COLO668 (cell line): ENCODE data around the gene TWNK.

Source experiments
- DNase-seq: peaks from one replicate; lab custom pipeline; 2025; ENCODE audit not compliant: unreplicated experiment; lab: John Stamatoyannopoulos, UW

Gene TWNK

DNA sequence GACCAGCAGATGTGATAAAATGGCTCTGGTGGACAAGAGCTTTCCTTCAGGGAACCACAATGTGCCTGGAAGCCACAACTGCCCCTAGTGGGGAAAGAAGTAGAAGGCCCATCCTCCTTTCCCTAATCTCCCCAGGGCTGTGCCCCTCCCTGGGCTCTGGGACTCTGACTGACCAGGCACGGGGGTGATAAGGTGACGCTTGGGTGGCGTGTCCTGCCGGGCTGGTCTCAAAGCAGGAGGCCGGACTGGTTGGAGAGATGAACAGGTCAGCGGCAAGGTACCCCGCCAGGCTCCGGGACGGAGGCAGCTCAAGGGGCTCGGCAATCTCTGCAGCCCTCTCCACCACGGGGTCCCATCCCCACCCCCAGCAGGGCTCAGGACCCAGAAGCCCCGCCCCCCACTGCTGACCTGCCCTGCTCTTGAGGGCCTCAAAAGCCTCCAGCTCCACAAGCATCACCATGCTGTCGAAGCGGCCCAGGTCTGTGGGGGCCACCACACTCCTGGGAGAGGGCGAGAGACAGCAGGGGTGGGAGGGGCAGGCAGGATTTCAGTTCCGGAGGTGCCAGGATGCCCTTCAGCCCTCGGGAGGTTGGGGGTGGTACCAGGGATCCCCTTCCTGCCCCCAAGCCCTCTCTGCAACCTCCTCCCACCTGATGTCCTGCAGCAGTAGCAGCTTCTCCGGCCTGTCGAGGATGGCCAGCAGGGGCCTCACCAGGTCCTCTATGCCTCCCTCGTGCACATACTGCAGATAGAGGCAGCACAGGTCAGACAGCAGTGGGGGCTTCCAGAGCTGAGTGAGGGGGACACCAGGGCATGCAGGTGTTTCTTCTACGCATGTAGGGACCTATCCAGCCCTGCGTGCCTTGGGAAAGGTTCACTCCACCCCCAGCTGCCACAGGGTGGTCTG is 24.4 kb downstream of the TWNK start:
- DNase-seq, result no peak

DNA sequence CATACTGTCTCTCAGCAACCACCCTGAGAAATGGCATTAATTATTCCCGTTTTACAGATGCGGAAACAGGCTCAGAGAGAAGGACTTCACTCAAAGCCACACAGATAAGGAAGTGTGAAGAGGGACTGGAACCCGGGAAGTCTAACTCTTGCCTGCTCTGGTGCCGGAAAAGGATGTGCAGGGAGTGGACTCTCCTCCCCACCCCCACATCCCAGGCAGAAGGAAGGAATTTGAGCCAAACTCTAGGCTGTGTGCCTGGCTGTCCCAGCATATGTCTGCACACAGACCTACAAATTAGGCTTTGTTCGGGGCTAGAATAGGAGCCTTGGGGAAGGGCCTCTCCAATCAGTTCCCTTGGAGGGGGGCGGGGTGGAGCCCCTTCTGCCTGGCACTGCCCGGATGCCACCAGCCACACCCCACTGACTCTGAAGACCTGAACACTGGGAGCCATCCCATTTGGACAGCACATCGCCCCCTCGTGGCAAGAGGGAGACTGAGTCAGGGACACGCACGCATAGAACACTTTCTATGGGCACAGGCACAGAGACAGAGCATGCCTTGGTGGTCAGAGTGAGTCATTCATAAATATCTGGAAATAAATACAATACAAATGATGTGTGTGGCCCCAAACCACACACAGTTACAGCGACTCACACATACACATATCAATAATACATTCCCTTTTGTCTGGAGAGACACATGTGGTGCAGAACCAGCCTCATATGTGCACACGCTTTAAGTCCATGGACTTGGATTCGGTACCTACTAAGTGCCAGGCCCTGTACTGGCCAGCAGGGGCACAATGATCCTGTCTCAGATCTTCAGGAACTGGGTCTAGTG is 25.4 kb downstream of the TWNK start:
- DNase-seq, result peak; percentile 76

DNA sequence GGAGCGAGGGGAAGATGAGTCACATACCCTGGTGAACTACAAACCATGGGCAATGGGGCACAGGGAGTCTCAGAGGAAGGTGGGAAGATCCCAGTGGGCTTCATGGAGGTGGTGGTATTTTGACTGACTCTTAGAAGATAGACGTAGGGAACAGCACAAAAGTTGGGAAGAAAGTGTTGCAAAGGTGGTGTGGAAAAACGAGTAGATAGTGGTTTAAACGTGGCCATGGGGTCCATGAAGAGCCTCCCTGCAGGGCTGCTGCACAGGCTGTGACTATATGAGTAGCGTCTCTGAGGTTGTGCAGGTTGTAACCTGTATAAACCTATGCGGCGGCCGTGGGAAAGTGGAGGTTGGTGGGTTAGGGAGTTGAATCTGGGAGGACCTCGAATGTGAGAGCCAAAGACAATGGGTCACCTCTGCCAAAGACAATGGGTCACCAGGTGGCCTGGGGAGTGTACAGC is 26.1 kb downstream of the TWNK start:
- DNase-seq, result no peak

DNA sequence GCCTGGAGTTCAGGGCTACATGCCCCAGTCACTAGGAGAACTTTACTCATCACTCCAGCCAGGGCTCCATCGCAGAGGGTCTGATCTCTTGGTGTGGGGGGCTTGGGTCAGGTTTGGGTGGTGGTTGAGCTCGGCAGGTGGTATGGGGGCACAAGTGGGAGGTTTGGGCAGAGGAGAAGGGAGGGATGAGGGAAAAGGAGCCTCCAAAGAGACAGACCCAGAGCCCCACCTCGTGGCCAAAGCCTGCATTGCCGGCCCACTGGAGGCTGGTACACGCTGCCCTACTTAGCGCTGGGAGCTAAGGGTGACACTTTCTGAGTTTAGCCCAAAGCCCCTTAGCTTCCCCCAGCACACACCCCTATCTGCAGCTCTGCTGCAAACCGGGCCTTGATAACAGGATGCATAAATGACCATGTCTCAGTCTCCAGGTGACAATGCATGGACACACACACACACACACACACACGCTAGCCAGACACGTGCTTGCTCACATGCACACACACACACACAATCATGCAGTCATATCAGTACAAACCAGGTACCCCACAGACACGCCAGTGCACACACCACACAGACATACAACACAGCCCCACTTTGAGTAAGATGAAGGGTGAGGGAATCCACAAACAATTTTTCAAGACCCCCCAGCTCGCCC is 27.0 kb downstream of the TWNK start:
- DNase-seq, result peak; percentile 58

DNA sequence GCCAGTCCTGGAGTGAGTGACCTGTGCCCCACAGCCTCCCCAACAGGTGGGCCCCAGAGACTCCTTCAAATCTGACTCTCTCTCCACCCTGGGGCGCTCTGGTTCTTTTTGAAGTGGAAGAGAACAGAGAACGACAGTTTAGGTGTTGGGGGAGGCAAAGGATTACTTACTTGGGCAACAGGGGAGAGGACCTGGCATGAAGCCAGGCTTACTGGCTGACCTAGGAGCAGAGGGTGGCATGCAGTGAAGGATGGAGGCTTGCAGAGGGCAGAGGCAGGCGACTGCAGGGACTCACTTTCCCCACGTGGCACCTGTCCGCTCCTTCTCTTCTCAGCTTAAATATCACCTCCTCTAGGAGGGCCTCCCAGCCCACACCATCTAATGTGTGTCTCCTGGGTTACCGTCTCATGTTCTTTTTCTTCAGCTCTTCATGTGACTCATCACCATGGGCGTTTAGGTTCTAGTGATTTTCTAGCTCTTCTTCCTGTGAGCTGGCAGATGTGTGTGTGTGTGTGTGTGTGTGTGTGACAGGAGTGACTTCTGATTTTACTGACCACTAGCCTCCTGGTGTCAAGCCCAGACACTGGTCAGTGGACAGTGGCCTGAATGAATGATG is 27.7 kb downstream of the TWNK start:
- DNase-seq, result no peak

DNA sequence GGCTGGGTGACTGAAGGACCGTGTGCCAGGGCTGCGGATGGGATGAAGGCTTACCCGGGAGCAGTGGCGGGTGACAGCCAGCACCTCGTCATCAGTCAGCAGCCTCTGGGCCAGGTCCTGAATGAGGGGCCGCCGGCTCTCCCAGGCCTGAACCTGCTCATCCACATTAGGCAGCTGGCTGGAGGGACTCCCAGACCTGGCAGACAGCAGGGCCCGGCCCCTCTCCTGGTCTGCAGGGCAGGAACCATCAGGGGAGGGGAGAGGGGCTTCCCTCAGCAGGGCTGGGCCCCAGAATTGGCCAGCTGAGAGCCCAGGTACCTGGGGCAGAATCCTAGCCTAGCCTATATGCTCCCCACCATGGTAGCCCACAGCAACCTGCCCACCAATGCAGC is 28.2 kb downstream of the TWNK start:
- no peak for DNase-seq

DNA sequence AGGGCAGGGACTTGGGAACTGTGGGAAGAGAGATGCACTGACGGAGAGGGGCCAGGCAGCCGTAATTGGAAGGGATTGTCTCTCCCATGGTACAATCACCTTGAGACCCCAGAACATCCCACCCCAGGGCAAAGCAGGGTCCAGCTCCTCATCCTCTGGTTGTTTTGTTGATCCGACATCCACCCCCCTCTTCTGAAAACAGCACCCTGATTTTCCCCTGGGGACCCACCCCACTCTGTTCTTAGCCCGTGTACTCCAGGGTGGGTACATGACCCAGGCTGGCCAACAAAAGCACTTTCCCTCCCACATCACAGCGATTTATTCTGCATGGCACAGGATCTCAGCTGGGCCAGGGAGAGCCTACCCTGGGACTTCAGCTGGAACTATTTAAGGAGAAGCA is 29.5 kb downstream of the TWNK start:
- DNase-seq, result no peak

DNA sequence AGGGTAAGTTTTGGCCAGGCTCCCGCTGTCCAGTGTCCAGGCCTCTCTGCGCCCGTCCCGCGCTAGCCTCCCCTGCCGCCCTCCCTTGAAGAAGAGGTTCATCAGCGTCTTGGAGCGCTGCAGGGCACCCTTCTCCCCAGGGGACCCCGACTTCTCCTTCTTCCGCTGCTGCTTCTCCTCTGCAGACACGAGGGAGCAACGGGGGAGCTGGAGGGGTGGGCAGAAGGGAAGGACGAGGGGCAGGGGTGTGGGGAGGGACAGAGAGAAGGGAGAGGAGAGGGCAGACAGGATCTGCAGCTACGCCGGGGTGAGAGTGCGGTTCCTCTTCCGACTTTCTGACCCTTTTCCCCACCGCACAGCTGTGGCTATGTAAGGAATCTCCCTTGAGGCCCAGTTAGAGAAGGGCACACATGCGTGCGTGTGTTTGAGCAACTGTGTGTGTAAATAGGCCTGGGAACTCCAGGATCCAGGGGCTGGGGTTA is 30.8 kb downstream of the TWNK start:
- no peak for DNase-seq

DNA sequence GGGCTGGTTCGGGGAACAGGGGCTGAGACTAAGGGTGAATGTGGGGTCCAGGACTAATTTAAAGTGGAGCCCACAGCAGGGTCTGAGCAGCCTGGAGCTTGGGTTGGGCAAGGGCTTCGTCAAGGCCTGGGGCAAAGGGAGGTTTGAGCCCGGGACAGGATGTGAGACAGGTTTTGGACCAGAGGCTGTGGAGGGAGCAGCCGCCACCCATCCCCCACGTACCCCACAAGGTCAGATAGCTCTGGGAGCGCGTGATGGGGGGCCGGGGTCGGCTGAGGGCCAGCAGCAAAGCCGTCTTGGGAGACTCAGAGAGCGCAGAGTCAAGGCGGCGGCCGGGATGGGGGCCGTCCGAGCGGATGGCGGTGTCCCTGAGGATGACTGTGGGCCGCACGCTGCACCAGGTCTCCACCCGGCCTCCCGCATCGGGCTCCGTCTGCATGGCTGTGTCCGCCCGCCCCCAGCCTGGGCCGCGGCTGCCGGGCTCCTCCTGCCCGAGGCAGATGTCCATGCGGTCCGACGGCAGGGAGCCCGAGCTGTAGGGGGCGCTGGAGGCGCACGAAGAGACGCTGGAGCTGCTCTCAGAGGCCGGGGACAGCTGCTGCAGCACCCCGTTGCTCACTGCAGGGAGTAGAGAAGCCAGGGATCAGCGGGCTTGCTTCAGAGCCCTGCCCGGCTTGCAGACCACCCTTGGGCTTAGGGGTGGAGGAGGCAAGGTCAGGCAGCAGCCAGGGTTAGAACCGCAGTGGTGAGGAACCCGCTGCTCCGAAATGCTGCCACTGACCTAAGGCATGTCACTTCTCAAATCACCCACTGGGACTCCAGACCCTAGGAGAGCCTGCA is 31.5 kb downstream of the TWNK start:
- DNase-seq, result peak; percentile 76

DNA sequence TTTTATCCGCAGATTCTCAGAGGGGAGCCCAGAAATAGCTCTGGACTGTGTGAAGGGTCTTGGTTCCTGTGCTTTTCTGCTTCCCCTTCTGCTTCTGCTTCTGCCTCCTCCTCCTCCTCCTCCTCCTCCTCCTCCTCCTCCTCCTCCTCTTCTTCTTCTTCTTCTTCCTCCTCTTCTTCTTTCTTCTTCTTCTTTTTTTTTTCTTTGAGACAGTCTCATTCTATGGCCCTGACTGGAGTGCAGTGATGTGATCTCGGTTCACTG is 32.0 kb downstream of the TWNK start:
- no peak for DNase-seq

DNA sequence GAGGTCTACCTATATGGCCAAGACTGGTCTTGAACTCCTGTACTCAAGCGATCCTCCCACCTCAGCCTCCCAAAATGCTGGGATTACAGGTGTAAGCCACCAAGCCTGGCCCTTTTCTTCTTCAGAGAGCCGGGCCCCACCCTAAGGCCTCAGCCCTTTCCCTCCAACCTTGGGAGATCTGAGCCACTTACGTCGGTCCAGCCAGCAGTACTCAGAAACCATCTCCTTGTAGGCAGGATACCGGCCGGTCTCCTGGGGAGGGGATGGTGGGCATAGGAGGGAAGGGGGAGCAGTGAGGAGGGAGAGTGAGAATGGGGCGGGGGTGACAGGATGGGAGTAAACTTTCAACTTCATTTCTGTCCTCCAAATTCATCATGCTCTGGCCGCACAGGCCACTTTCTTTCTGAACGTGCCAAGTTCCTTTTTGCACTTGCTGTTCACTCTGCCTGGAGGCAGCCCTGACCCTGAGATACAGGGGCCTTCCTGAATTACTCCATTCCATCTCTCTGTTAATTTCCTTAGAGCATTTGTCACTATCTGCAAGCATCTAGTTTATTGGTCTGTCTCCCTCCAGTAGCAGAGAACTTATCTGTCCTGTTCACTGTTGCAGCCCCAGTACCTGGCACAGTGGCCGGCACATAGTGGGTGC is 33.2 kb downstream of the TWNK start:
- no peak for DNase-seq

DNA sequence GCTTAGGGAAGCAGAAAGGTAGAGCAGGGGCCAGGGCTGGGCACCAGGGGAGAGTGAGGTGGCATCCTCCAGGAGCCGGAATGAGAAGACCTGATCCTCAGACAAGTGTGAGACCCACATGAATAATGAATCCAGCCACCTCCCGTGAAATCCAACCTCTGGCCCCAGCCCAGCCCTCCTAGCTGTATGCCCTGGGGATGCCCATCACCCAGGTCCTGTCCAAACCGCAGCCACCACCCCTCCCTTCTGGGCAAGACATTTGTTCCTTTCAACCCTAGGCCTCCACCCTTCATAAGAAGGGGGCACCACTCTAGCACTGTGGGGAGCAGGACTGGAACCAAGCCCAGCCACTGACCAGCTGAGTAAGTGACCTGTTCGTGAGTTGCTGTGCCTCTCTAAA is 33.9 kb downstream of the TWNK start:
- no peak for DNase-seq

DNA sequence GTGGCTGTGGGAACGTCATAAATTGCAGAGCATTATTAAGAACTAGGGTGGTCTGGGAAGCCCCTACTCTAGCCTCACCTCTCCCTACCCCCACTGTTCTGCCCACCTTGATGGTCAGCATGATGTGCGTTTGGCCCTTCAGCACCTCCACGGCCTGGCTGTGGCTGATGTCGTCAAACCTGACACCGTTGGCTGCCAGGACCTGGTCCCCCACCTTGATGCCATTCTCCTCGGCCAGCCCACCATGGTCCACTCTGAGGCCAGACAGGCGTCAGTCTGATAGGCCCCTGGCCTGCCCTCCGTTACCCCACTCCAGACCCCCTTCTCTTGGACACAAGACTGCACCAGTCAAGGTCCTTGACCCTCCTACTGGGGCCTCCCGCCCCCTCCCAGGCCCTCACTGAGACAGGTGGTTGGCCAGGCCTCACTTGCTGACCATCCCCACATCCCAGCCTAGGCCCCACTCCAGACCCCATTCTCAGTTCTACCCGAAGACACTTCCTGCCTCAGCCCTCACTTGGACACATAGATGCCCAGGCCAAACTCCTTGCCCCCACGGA is 34.4 kb downstream of the TWNK start:
- no peak for DNase-seq

DNA sequence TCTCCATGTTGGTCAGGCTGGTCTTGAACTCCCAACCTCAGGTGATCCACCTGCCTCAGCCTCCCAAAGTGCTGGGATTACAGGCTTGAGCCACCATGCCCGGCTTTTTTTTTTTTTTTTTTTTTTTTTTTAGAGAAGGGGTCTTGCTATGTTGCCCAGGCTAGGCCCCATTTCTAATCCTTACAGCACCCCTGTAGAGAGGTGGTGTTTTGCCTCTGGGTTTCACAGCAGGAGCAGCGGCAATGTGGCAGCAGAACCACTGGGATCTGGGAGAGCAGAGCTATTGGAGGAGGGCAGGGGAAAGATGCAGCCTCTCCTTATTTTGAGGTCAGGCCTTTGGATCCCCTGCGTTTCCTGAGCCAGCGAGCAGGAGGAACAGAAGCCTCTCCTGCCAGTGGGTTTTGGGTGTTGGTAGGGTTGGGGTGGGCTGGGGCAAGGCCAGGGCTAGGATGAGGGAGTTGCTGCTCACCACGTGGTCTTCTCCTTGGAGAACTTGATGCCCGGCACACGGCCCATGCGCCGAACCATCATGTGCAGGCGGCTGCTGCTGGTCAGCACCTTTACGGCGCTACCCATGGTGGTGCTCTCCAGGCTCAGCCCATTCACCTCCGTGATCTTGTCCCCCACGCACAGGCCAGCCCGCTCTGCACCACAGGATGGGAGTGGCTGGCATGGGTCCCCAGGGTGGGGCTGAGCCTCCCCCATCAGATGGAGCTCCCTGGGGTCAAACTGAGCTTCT is 35.8 kb downstream of the TWNK start:
- DNase-seq, result no peak

DNA sequence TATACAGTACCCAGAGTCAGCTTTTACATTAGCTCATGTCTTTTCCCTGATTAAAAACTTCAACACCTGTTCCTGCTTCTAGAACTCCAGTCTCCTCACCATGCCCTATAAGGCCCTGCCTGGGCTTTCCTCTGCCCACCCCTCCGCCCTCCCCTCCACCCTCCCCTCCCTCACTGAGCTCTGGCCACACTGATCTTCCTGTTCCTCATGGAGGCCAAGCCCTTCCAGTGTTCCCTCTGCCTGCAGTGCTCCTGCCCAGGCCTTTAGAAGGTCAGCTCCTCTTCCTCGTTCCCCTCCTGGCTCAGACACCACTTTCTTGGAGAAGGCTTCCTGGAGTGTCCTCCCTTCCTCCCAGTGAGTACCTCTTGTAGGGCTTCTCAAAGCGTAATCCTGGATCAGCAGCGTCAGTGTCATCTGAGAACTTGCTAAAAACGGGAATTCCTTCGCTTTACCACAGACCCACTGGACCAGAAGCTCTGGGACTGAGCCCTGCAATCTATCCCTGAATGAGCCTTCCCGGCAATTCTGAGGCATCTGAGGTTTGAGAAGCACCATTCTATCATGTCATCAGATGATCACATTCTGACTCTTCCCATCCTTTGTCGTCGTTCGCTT is 39.9 kb downstream of the TWNK start:
- DNase-seq, result no peak

DNA sequence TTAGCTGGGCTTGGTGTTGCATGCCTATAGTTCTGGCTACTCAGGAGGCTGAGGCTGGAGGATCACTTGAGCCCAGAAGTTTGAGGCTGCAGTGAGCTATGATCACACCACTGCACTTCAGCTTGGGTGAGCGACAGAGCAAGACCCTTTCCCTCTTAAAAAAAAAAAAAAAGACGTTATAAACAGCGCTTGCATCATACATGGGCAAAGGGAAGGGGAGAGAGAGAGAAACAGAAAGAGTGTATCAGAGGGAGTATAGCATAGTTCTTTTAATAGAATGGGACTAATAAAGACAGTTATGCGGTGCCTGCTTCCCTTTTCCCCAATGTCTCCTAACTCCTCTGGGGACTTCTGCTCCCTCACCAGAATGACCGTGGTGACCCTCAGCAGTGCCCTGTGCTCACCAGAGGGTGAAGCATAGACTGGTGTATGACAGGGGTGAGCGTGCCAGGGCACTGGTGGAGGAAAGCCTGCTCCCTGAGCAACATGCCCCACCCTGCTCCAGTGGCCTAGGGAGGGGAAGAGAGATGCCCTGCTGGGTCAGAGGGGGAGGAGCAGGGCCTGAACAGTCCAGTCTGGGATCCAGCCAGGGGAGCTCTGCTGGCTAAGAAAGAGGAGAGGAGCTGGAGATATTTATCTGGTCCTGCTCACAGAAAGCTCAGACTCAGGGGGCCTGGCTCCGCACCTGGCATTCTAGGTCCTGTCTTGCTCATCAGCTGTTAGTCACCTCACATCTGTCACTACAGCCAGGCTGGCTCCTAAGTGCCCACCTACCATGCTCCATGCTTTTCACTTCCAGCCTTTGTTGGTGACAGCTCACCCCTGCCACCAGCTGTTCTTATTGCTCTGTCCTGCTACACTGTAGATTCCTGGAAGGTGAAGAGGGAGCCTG is 41.3 kb downstream of the TWNK start:
- DNase-seq, result no peak

DNA sequence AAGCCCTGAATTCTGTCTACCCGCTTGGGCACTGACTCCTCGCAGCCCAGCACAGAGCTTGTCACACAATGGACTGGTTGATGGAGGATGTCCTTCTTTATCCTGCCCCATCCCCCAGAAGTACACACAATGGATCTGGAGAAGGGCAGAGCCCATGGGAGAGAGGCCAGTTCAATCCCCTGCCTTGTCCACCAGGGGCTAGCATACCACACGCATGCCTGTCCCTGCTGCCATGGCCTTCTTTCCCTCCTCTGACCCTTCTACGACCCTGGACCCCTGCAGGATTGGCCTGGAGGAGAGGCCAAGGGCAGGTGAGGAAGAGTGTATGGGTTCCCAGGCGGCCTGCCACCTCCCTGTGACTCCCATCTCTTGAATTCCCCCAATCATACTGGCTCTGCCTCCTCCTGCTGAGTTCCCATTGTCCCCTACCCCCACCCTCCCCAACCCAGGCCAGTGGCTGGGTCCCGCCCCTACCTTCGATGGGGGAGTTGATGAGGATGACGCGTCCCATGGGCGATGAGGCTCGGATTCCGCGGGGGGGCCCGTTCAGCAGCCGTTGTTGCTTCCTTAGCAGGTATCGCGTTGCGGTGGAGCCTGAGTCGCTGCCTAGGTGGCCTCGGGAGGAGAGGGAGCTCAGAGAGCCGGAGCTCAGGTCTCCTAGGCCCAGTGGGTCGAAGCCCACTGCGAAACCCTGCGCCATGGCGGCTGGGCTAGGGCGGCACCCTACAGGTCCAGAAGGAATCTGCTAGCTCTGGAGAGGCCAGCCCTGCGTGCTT is 42.4 kb downstream of the TWNK start:
- DNase-seq, result no peak
